Measurements from ENCODE around the gene TBC1D1. TPM values are rescaled to one million over a fixed set of nuclear protein-coding genes. Genes with fewer than 3 reads are reported as not detected.
A peak's percentile ranks its signal among the peaks of the same experiment; 100 is the strongest.

Gene TBC1D1
- total RNA-seq, 1 donor from 2014 or later = 47.1 TPM

GRCh38 chr4:38045289-38045988 is 154.6 kb downstream of the TBC1D1 start:
- H3K4me3 ChIP-seq (ENCODE audit: low read depth, low read length) = no peak overlapping the region
- no peak for DNase-seq (ENCODE audit: low read depth)
- no peak for TF ChIP-seq CTCF (IDR thresholded peaks at IDR 0.05; ENCODE audit: insufficient read depth, low read length, severe bottlenecking)
- FAIRE-seq = no peak
- no peaks in the 10 kb centered on the region for H3K36me3 ChIP-seq (ENCODE audit: control insufficient read depth, insufficient read depth, low read length)
- no peaks in the 10 kb centered on the region for H3K27me3 ChIP-seq (ENCODE audit: control insufficient read depth, insufficient read depth, low read length)

DNA sequence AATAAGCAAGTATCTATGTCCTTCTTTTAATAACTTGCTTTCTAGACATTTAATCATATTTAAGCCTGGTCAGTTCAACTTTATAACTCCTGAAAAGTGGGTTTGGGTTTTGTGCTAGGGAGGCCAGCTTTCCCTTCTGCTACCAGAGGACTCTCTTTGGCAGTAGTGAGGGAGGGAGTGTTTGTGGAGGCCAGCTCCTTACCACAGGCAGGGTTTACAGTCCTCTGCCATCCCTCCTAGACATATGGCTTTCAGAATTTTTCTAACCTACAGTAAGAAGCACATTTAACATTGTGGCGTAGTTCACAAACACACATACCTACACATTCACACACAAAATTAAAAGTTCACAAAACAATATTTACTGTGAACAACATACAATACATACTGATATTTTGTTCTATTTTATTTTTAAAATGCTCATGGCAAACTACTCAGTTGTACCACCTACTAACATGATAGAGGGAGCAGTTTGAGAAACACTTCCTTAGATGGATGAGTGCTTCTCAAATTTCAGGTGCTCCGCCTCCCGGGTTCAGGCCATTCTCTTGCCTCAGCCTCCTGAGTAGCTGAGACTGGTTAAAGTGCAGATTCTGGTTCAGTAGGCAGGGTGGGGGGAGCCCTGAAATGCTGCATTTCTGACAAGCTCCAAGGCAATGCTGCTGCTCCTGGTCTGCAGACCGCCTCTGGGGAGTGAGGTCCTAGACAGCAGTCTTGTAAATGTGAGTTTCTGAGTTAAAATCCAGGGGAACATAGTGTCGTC is 156.0 kb downstream of the TBC1D1 start:
- FAIRE-seq = no peak
- no peak for TF ChIP-seq CTCF (IDR thresholded peaks at IDR 0.05; ENCODE audit: insufficient read depth, low read length, severe bottlenecking)
- H3K4me3 ChIP-seq (ENCODE audit: low read depth, low read length) = no peak overlapping the region
- H3K27me3 ChIP-seq (ENCODE audit: control insufficient read depth, insufficient read depth, low read length) = no peaks in the 10 kb centered on the region
- DNase-seq (ENCODE audit: low read depth) = no peak
- H3K36me3 ChIP-seq (ENCODE audit: control insufficient read depth, insufficient read depth, low read length) = no peaks in the 10 kb centered on the region

DNA sequence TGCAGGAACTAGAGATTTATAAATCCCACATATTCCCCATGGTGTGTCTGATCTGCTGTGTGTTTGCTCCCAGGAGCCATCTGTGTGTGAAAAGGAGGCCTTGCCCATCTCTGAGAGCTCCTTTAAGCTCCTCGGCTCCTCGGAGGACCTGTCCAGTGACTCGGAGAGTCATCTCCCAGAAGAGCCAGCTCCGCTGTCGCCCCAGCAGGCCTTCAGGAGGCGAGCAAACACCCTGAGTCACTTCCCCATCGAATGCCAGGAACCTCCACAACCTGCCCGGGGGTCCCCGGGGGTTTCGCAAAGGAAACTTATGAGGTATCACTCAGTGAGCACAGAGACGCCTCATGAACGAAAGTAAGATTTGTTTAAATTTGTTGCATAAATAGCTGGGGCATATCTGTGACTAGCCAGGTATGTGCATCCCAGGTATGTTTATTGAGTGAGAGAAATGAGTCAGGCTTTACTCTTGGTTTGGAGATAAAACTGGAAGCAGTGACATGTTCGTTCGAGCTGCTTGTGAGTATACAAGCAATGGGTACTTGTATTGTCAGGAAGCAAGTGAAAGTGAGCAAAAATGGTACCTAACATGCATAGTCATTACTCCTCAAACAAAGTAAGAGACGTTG is 158.8 kb downstream of the TBC1D1 start:
- DNase-seq (ENCODE audit: low read depth) = peak; percentile 93
- no peak for TF ChIP-seq CTCF (IDR thresholded peaks at IDR 0.05; ENCODE audit: insufficient read depth, low read length, severe bottlenecking)
- Histone ChIP-seq H3K4me3 (ENCODE audit: low read depth, low read length) (peak overlapping the region; percentile 12), H3K27me3 (ENCODE audit: control insufficient read depth, insufficient read depth, low read length) (no peaks in the 10 kb centered on the region), H3K36me3 (ENCODE audit: control insufficient read depth, insufficient read depth, low read length) (no peaks in the 10 kb centered on the region)
- FAIRE-seq = peak; percentile 83

- Histone ChIP-seq H3K4me3 (ENCODE audit: low read depth, low read length) (no peak overlapping the region), H3K27me3 (ENCODE audit: control insufficient read depth, insufficient read depth, low read length) (no peaks in the 10 kb centered on the region), H3K36me3 (ENCODE audit: control insufficient read depth, insufficient read depth, low read length) (no peaks in the 10 kb centered on the region)
- DNase-seq (ENCODE audit: low read depth) = no peak
- no peak for TF ChIP-seq CTCF (IDR thresholded peaks at IDR 0.05; ENCODE audit: insufficient read depth, low read length, severe bottlenecking)
- no peak for FAIRE-seq
Measured at GRCh38 chr4:38050560-38051350, 159.9 kb downstream of the TBC1D1 start.

- no peak for TF ChIP-seq CTCF (IDR thresholded peaks at IDR 0.05; ENCODE audit: insufficient read depth, low read length, severe bottlenecking)
- H3K27me3 ChIP-seq (ENCODE audit: control insufficient read depth, insufficient read depth, low read length) = no peaks in the 10 kb centered on the region
- FAIRE-seq (no peak), DNase-seq (ENCODE audit: low read depth) (no peak)
- peaks cover 2% of the 10 kb centered on the region for H3K36me3 ChIP-seq (ENCODE audit: control insufficient read depth, insufficient read depth, low read length)
- no peak overlapping the region for H3K4me3 ChIP-seq (ENCODE audit: low read depth, low read length)
Measured at GRCh38 chr4:38055566-38055965, 164.7 kb downstream of the TBC1D1 start.
